GM19438 (cell line): ENCODE measurements around the gene VWA5B1.
"Not testable (repeated sequence)": the region's sequence is repeated elsewhere in the genome, so short reads cannot be mapped to it uniquely, and the experiment has no call there.

Experiments used
- ATAC-seq: cut with Tn5 transposase; IDR thresholded peaks from one replicate; pipeline ENCODE4 v1.9.1; 2021; ENCODE audit warnings: low read depth; ENCODE audit not compliant: unreplicated experiment

VWA5B1 gene, protein sequence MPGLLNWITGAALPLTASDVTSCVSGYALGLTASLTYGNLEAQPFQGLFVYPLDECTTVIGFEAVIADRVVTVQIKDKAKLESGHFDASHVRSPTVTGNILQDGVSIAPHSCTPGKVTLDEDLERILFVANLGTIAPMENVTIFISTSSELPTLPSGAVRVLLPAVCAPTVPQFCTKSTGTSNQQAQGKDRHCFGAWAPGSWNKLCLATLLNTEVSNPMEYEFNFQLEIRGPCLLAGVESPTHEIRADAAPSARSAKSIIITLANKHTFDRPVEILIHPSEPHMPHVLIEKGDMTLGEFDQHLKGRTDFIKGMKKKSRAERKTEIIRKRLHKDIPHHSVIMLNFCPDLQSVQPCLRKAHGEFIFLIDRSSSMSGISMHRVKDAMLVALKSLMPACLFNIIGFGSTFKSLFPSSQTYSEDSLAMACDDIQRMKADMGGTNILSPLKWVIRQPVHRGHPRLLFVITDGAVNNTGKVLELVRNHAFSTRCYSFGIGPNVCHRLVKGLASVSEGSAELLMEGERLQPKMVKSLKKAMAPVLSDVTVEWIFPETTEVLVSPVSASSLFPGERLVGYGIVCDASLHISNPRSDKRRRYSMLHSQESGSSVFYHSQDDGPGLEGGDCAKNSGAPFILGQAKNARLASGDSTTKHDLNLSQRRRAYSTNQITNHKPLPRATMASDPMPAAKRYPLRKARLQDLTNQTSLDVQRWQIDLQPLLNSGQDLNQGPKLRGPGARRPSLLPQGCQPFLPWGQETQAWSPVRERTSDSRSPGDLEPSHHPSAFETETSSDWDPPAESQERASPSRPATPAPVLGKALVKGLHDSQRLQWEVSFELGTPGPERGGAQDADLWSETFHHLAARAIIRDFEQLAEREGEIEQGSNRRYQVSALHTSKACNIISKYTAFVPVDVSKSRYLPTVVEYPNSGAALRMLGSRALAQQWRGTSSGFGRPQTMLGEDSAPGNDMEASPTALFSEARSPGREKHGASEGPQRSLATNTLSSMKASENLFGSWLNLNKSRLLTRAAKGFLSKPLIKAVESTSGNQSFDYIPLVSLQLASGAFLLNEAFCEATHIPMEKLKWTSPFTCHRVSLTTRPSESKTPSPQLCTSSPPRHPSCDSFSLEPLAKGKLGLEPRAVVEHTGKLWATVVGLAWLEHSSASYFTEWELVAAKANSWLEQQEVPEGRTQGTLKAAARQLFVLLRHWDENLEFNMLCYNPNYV

DNA sequence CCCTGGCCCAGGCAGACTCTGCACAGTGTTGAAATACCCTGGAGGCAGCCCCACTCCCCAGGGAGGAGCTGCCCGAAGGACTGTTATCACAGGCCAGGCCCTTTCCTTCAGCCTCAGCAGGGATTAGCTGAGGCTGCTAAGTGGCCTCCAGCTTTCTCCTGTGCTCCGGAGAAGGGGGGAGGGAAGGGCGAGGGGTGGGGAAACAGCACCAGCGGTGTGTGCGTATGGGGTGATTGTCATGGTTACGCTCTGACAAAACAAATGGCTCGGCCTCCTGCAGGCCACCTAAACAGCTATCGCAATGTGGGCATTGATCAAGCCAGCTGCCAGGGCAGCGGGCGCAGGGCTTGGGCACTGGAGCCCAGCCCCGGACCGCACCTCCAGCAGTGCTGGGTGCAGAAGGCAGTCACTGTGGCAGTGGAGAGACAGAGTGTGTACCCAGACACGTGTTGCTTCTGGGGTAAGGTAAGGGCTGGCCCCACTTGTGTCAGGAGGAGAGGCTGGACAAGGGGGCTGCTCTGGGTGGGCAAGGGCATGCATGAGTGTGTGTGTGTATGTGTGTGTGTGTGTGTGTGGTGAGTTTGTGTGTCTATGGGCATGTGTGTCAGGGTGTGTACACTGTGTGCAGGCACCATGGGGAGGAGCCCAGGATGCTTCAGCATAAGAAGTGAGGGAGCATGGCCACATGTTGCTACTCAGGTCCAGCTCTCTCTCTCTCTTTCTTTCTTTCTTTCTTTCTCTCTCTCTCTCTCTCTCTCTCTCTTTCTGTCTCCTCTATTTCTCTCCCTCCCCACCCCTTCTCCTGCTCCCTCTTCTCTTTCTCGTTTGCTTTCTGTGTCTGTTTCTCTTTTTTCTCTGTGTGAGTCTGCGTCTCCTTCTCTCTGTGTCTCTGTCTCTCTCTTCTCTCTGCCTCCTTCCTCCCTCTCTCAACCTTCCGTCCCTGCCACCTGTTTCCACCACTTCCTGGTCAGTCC is at the start of gene VWA5B1:
Gene VWA5B1 (plus strand): TSS at position 252 of the 974 bp plus-strand sequence. CDS start 19,727 bp downstream, outside the sequence.
- no peak for ATAC-seq

DNA sequence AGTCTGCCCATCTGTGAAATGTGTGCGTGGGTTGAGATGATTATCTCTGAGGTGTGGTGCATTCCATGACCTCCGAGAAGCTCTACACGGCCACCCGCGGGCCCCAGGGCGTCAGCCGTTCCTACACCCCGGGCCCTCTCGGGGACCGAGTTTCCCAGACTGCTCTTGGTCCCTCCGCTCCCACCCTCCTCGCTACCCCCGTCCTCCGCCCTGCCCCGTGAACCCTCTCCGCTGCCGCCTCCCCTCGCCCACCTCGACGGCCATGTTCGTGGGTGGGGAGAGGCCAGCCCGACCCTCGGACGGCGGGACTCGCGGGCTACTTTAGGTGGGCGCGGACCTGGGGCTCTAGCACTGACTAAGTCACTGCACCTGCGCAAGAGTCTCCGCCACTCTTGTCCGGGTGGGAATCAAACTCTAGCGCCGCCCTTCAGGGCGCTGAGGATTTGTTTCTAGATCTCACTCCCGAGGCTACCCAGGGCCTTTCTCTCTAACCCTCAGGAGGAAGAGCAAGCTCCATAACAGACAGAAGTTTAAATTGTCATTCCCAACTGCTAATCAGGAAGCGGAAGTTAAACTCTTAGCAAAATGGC is 47.7 kb upstream of the VWA5B1 start:
- no peak for ATAC-seq

DNA sequence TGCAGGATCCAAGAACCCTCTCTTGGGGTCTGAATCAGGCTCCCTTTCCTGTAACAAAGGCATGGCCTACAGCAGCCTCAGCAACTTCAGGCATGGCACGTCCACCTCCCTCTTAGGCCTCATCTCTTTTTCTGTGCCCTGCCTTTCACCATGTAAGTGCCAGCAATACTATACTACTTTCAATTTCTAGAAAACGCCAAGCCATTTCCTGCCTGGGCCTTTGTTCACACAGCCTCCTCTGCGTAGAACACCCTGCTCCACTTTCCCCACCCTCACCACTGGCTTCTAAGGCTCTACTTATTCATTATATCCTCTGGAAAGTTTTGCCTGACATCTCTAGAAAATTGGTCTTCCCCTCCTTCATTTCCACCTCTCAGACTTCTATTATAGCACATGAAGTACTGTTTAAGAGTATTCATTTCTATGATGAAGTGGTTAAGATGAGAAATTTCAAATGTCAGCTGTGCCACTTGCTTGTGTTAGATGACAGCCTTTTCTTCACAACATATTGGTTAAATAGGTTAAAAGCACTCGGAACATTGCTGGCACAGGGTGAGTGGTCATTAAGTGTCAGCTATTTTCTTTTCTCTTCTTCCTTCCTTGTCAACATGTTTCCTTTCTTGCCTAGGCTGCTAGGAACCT is 41.6 kb upstream of the VWA5B1 start:
- no peak for ATAC-seq

DNA sequence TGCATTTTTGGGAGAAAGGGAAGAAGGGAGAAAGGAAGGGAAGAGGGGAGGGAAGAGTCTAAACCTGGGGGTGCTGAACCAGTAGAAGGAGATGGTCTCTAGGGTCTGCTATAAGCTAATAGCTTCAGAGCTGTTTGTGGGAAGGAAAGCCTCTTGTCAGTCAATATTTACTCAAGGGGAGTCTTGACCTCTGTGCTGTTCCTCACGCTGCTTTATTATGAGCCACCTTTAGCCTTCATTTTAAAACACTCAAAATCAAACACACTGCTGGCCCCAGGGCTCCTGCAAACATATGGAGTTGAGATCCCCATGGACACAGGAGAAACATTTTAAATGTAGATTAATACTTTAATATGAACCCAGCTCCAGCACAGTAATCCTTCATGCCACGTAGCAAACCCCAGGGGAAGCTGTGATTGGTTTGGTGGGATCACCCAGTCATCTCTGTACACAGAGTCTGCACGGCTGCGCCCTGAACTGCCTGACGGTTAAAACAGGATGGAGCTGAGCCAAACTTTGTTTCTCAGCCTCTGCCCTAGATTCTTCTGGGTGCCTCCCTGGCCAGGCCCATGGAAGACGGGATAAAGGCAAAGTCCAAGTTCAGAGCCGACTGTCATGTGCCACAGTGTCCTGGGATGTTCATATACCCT is 40.2 kb upstream of the VWA5B1 start:
- ATAC-seq, result no peak

DNA sequence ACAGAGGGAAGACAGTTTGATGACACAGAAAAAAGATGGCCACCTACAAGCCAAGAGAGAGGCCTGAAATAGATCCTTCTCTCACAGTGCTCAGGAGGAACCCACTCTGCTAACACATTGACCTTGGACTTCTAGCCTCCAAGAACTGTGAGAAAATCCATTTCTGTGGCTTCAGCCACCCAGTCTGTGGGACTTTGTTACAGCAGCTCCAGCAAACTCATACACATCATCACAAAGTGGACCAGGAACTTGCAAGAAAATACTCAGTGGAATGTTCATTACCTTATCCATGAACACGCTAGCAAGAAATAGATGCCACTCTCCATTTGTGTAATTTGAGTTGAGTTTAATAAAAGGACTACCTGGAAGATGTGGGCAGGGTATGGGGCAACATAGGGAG is 38.1 kb upstream of the VWA5B1 start:
- ATAC-seq, result no peak

DNA sequence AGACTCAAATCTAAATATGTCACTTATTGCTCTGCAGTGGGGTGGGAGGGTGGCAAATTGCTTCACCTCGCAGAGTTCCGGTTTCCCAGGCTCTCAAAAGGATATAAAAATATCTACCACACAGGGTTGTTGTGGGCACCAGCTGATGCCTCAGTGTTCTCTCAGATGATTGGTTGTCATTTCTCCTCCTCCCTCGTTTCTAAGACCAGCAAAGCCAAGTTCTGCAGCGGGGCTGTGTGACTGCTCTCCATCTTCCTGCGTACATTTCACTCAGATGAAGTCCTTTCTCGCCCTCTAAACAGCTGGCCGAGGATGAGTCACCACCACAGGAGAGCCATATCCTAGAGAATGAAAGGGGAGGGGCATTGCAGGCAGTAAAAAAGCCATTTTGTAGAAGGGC is 35.0 kb upstream of the VWA5B1 start:
- no peak for ATAC-seq

DNA sequence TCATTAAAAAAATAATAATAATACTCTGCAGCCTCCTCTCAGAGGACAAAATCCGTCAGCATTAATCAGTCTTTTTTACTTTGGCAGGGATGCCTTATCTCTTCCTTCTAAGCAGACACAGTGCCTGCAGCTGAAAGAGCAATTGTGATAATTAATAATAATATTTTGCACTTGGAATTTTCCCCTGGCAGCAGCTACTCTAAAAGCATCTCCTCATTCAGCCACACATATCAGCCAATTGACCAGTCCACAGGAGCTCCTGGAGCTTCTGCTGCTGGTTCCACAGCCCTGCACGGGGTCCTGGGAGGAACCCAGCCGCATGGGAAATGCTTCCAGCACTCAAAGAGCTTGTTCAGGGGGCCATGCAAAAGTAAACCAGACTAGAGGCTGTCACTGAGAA is 31.0 kb upstream of the VWA5B1 start:
- no peak for ATAC-seq

DNA sequence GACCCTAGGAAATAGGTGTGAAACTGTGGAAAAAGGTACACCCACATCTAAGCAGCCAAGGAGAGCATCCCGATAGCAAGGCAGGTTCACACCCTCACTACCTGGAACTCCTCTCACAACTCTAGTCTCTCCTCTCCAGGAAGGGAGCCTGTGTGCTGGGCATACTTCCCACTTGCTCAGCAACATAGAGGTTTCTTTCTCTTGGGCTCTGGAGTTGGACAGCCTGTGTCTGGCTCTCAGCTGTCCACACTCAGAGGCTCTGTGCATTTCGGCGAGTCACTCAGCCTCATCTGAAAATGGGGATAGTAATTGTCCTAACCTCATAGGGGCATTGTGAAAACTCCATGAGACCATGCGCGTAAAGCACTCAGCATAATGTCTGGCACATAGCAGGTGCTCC is 29.6 kb upstream of the VWA5B1 start:
- ATAC-seq, result no peak

DNA sequence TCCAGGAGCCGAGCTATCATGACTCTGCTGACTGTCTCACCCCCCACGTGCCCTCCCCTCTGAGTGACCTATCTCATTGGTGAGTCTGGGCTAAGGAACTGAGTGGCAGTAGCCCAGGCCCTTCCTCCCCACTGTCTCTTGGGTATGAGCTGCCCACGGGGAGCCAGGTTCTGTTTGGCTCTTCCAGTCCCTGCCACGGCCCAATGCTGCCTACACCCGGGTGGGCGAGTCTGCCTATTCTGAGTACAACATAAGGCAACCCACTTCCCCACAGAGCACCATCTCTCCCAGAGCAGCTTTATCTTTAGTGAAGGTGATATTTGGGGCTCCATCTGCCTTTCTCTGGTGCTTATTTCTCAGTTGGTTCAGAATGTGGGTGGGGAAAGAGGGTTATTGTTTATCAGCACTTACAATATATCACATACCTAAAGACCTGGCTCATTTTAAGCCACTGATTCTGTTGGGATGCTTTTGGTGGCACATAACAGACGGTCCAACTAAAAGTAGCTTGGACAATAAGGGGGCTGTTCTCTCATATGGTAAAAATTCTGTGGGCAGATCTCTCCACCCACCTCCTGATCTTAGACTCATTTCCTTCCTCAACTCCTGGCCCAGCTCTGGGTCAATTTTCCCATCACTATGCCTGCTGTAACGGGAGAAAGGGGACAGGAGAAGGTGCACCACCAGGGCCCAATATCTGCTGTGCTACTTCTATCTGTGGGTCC is 27.7 kb upstream of the VWA5B1 start:
- ATAC-seq, result no peak

DNA sequence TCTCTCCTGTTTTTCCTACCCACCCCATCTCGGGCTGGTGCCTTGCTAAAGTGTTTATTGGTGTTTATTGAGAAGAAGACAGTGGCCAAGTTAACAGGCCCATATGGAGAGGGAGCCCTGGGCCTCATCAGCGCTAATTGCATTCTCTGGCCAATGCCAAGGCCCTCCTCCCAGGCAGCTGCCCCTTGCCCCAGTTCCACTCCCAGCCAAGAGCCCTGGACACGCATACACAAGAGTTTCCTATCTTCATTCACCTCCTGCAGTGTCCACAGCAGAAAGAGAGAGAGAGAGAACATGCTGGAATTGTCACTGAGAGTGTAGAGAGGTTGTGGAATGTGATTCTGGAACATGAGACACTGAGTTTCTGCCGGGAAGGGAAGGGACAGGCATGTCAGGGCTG is 25.4 kb upstream of the VWA5B1 start:
- ATAC-seq, result no peak

DNA sequence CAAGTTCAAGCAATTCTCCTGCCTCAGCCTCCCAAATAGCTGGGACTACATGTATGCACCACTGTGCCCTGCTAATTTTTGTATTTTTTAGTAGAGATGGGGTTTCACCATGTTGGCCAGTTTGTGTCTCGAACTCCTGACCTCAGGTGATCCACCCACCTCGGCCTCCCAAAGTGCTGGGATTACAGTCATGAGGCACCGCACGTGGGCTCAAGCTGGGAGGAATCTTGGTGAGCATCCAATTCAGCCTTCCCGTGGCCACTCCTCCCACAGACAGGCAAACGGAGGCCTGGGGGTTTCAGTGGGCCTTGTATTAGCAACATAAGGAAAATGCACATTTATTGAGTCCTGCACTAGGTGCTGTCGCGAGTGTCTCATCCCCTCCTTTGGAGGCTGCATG is 24.5 kb upstream of the VWA5B1 start:
- no peak for ATAC-seq

DNA sequence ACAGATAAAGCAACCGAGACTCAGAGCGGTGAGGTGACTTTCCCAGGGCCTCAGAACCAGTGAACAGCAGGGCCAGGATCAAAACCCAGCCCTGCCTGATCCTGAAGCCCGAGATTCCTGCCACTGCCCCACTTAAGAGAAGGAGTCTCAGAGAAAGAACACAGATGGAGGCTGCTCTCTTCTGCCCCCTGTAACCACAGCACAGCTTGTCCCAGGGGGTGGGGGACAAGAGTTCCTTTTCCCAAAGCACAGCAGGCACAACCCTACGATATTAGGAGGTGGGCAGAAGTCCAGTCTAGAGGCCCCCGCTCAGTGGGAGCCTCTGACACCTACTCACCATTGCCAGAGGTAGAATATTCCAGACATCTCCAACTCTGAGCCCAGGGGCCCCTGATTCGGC is 24.0 kb upstream of the VWA5B1 start:
- no peak for ATAC-seq

DNA sequence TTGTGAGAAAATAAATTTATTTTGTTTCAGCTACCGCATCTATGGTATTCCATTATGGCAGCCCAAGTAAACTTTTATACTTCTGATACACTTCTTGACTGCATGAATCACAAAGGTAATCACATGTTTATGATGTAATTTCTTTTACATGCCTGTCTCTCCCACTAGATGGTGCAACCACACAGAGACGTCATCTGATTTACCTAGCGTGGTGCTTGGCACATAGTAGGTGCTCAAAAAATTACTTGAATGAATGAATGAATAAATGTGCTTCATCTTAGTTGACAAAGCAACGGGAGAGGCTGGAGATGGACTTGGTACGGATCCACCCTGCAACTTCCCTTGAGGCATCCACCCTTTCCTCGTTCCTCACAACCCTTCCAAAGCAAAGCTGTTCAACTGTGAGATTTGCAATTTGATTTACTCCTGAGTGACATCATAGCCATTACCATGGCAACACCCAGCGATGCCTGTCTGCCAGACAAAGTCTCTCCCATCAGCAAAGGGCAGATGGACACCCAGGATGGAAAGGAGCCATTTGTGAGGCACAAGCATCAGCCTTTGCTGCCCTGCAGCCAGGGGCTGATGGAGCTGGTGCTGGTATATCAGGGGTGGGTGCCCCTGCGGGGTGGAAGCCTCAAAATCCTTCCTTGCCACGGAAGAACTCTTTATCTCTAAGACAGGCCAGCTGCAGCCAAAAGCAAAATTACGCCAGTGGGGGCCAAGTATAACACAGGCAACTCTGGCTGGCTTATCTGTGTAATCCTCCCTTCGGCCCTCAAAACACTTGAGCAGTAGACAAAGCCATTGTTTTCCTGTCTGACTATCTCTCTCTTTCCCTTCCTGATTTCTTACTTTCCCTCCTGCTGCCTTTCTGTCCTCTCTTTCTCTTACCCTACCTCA is 18.9 kb upstream of the VWA5B1 start:
- ATAC-seq, result no peak

DNA sequence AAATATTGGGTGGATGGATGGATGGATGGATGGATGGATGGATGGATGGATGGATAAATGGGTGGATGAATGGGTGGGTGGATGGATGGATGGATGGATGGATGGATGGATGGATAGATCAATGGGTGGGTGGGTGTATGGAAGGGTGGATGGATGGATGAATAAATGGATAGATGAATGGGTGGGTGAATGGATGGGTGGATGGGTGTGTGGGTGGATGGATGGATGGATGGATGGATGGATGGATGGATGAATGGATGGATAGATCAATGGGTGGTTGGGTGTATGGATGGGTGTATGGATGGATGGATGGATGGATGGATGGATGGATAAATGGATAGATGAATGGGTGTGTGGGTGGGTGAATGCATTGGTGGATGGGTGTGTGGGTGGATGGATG is 17.0 kb upstream of the VWA5B1 start:
- ATAC-seq, result not testable (repeated sequence)

DNA sequence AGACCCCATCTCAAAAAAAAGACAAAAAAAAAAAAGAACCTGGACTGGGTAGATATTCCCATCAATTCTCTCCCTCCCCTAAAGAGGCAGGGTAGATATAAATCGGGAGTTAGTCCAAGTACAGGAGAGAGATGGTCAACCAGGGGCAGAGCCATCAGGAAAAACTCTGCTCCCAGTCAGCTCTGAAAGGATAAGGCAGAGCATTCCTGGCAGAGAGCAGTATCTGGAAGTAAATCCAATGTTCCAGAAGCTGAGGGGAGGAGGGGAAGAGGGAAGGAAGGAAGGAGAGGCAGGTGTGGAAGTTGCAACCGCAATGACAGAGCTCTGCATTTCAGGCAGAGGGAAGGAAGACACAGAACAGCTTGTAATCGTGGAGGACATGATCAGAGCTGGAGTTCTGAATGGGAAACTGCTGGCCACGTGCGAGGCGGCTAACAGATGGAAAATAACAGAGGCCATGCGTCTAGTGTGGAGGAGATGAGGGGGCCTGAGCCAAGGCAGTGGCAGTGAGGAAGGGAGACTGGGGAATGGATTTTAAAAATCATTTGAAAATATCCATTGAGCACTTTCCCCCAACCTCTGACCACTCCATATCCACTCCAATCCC is 15.3 kb upstream of the VWA5B1 start:
- ATAC-seq, result no peak

DNA sequence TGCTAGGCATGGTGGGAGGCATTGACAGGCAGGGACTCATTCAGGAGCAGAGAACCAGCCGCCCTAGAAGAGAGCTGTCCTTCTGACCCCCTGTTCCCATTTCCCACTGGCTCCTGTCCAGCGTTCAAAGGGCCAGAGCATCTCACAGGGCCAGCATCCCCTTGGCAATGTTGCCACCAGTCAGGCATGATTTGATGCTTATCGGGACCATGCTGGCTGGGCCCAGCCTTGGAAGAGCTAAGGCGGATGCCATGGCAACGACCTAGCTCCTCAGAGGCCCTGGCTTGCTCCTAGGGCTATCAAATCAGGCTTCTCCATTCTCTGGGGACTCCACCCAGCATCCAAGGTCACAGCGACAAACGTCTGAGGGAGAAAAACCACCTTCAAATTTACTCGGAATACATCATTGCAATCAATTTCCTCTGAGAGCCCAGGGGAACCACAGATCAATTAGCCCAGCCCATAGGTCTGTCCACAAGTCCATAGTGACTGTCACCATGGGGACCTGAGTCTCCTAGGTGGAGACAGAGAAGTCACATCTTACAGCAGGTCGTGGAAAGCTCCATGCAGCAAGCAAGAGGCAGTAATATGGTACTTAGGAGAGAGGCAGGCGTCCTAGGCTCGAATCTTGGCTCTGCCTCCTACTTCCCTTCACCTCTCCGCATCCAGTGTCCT is 14.1 kb upstream of the VWA5B1 start:
- ATAC-seq, result no peak
